Naive thymus-derived CD8-positive, alpha-beta T cell (primary cell): ENCODE measurements around the gene TFDP1. TPM values are rescaled to one million over a fixed set of nuclear protein-coding genes. Genes with fewer than 3 reads are reported as not detected.

Source experiments
- ATAC-seq, 2 donors: fragments of 150-1000 bp; cut with Tn5 transposase in 1 of 2; sonication (Bioruptor Pico), chemical (Tn5 transposase) in 1 of 2; 1 replicate in 1 of 2; 2 replicates in 1 of 2; pipeline ENCODE4 v1.10.0; 2021; ENCODE audit warnings: mild to moderate bottlenecking in 2 of 2, moderate library complexity in 2 of 2
- POLR2A ChIA-PET: fragments of 350-600 bp; sonication (Branson Sonifier 250); formaldehyde crosslinking; loops from one replicate; lab custom pipeline; 2021; ENCODE audit warnings: antibody characterized with exemption; lab: Charles Lee
- DNase-seq, 10 donors: peaks; one replicate each; pipeline versions ENCODE4 v3.0.0 to v3.0.0-alpha.2; 2020 to 2022
- H3K27ac Mint-ChIP-seq, 10 donors: one replicate each; pipeline ENCODE4 v1.8.0; 2020 to 2022; ENCODE audit warnings: mild to moderate bottlenecking in 10 of 10, mixed read lengths in 10 of 10, moderate library complexity in 4 of 10, inconsistent platforms in 1 of 10
- H3K27me3 Mint-ChIP-seq, 5 donors: one replicate each; pipeline ENCODE4 v1.8.0; 2021 to 2022; ENCODE audit warnings: mixed read lengths in 5 of 5
- H3K36me3 Mint-ChIP-seq, 3 donors: one replicate each; pipeline ENCODE4 v1.8.0; 2020 to 2022; ENCODE audit warnings: mixed read lengths in 3 of 3, mild to moderate bottlenecking in 2 of 3, inconsistent platforms in 1 of 3
- H3K4me1 Mint-ChIP-seq, 4 donors: one replicate each; pipeline ENCODE4 v1.8.0; 2021 to 2022; ENCODE audit warnings: mixed read lengths in 4 of 4
- H3K4me3 Mint-ChIP-seq, 10 donors: one replicate each; pipeline ENCODE4 v1.8.0; 2020 to 2022; ENCODE audit warnings: mild to moderate bottlenecking in 10 of 10, mixed read lengths in 10 of 10, moderate library complexity in 6 of 10, inconsistent platforms in 1 of 10
- H3K9me3 Mint-ChIP-seq, 9 donors: one replicate each; pipeline ENCODE4 v1.8.0; 2020 to 2022; ENCODE audit warnings: mixed read lengths in 9 of 9, mild to moderate bottlenecking in 3 of 9, inconsistent platforms in 1 of 9, moderate library complexity in 1 of 9
- polyA plus RNA-seq, 3 donors: library from polyadenylated mRNA; unstranded; fragments of 300-500 nt; fragmentation: Illumina TruSeq; gene quantifications; one replicate each; pipeline ENCODE4 v1.2.3, GENCODE V29; 2021
- total RNA-seq, 8 experiments: library from RNA in 2 of 8; stranded (reverse) in 2 of 8; gene quantifications; one replicate each; pipeline ENCODE4 v1.2.3 and lab custom pipeline; 2021 to 2026

The TFDP1 gene
- total and polyA plus RNA-seq, 5 experiments from 2014 or later: 17.1 to 61.9 (median 50.1) TPM

GRCh38 chr13:113628291-113629270 is 44.0 kb downstream of the TFDP1 start:
- peaks cover 0 to 2% (median 0%) of the 10 kb centered on the region in 9 donors for H3K9me3 Mint-ChIP-seq
- no peaks in the 10 kb centered on the region for H3K27me3 Mint-ChIP-seq
- peaks cover 9 to 36% (median 17%) of the 10 kb centered on the region in 4 donors for H3K4me1 Mint-ChIP-seq
- peak overlapping the region in 1 of 10 donors; percentile 20 for H3K4me3 Mint-ChIP-seq
- POLR2A ChIA-PET: no interaction called here
- peak in 1 of 10 donors; percentile 28 for DNase-seq
- no peak for ATAC-seq
- peaks cover 0 to 23% (median 20%) of the 10 kb centered on the region in 3 donors for H3K36me3 Mint-ChIP-seq
- peak overlapping the region in 4 of 10 donors; percentile 14 to 79 (median 64) for H3K27ac Mint-ChIP-seq

- Mint-ChIP-seq H3K4me3 (no peak overlapping the region), H3K9me3 (peaks cover 0 to 2% (median 0%) of the 10 kb centered on the region in 9 donors), H3K27ac (peak overlapping the region in 3 of 10 donors; percentile 7 to 79 (median 14)), H3K27me3 (no peaks in the 10 kb centered on the region), H3K36me3 (peaks cover 0 to 20% (median 18%) of the 10 kb centered on the region in 3 donors), H3K4me1 (peaks cover 21 to 45% (median 27%) of the 10 kb centered on the region in 4 donors)
- POLR2A ChIA-PET: interaction anchor here (0.7 kb wide), 1 partner anchor 650 kb away, joined by 3 read pairs; no protein-coding TSS in a partner anchor
- peak in 1 of 10 donors; percentile 57 for DNase-seq
- ATAC-seq: no peak
These were observed 45.3 kb downstream of the TFDP1 start for GRCh38 chr13:113629866-113630265.

- Mint-ChIP-seq H3K4me1 (peaks cover 24 to 50% (median 31%) of the 10 kb centered on the region in 4 donors), H3K4me3 (no peak overlapping the region), H3K27me3 (no peaks in the 10 kb centered on the region), H3K27ac (peak overlapping the region in 3 of 10 donors; percentile 28 to 79 (median 59)), H3K36me3 (peaks cover 0 to 20% (median 19%) of the 10 kb centered on the region in 3 donors), H3K9me3 (peaks cover 0 to 2% (median 0%) of the 10 kb centered on the region in 9 donors)
- ATAC-seq (no peak), DNase-seq (peak in 1 of 10 donors; percentile 22)
- POLR2A ChIA-PET: no interaction called here
These were observed 45.7 kb downstream of the TFDP1 start for GRCh38 chr13:113630296-113630695.

GRCh38 chr13:113630804-113631203 is 46.3 kb downstream of the TFDP1 start:
- POLR2A ChIA-PET: interaction anchor here (0.6 kb wide), 1 partner anchor 479 kb away, joined by 3 read pairs; no protein-coding TSS in a partner anchor
- H3K36me3 Mint-ChIP-seq: peaks cover 0 to 20% (median 19%) of the 10 kb centered on the region in 3 donors
- H3K9me3 Mint-ChIP-seq: peaks cover 0 to 2% (median 0%) of the 10 kb centered on the region in 9 donors
- no peak overlapping the region for H3K4me3 Mint-ChIP-seq
- peak in 1 of 10 donors; percentile 9 for DNase-seq
- peaks cover 24 to 53% (median 32%) of the 10 kb centered on the region in 4 donors for H3K4me1 Mint-ChIP-seq
- H3K27me3 Mint-ChIP-seq: no peaks in the 10 kb centered on the region
- no peak for ATAC-seq
- H3K27ac Mint-ChIP-seq: peak overlapping the region in 4 of 10 donors; percentile 56 to 82 (median 69)

GRCh38 chr13:113631341-113632095 is 47.0 kb downstream of the TFDP1 start:
- Mint-ChIP-seq H3K4me3 (no peak overlapping the region), H3K27ac (peak overlapping the region in 7 of 10 donors; percentile 4 to 87 (median 73)), H3K4me1 (peaks cover 24 to 60% (median 32%) of the 10 kb centered on the region in 4 donors), H3K9me3 (peaks cover 0 to 2% (median 0%) of the 10 kb centered on the region in 9 donors), H3K27me3 (no peaks in the 10 kb centered on the region), H3K36me3 (peaks cover 0 to 22% (median 22%) of the 10 kb centered on the region in 3 donors)
- no peak for ATAC-seq
- DNase-seq: peak in 1 of 10 donors; percentile 34
- POLR2A ChIA-PET: interaction anchor here (0.6 kb wide), 1 partner anchor 479 kb away, joined by 3 read pairs; no protein-coding TSS in a partner anchor

- peaks cover 0 to 25% (median 25%) of the 10 kb centered on the region in 3 donors for H3K36me3 Mint-ChIP-seq
- DNase-seq (peak in 2 of 10 donors; percentile 25 to 60), ATAC-seq (no peak)
- H3K27me3 Mint-ChIP-seq: no peaks in the 10 kb centered on the region
- peaks cover 0 to 2% (median 0%) of the 10 kb centered on the region in 9 donors for H3K9me3 Mint-ChIP-seq
- peak overlapping the region in 9 of 10 donors; percentile 11 to 96 (median 90) for H3K27ac Mint-ChIP-seq
- POLR2A ChIA-PET: no interaction called here
- peaks cover 22 to 67% (median 32%) of the 10 kb centered on the region in 4 donors for H3K4me1 Mint-ChIP-seq
- peak overlapping the region; percentile 44 to 82 (median 66) for H3K4me3 Mint-ChIP-seq
These were observed 48.3 kb downstream of the TFDP1 start for GRCh38 chr13:113632706-113633484.

- Mint-ChIP-seq H3K36me3 (peaks cover 0 to 27% (median 27%) of the 10 kb centered on the region in 3 donors), H3K27ac (peak overlapping the region in 9 of 10 donors; percentile 81 to 97 (median 90)), H3K4me3 (peak overlapping the region in 8 of 10 donors; percentile 21 to 87 (median 68)), H3K4me1 (peaks cover 22 to 67% (median 31%) of the 10 kb centered on the region in 4 donors), H3K27me3 (no peaks in the 10 kb centered on the region), H3K9me3 (no peaks in the 10 kb centered on the region)
- POLR2A ChIA-PET: no interaction called here
- no peak for ATAC-seq
- DNase-seq: peak in 1 of 10 donors; percentile 61
These were observed 48.9 kb downstream of the TFDP1 start for GRCh38 chr13:113633485-113633873.

- Mint-ChIP-seq H3K4me3 (peak overlapping the region; percentile 21 to 87 (median 63)), H3K27me3 (no peaks in the 10 kb centered on the region), H3K27ac (peak overlapping the region; percentile 67 to 97 (median 90)), H3K36me3 (peaks cover 0 to 32% (median 30%) of the 10 kb centered on the region in 3 donors), H3K4me1 (peaks cover 20 to 62% (median 28%) of the 10 kb centered on the region in 4 donors), H3K9me3 (no peaks in the 10 kb centered on the region)
- peak; percentile 92 to 96 for ATAC-seq
- peak in 5 of 10 donors; percentile 31 to 86 (median 64) for DNase-seq
- POLR2A ChIA-PET: interaction anchor here (1.0 kb wide), 1 partner anchor 15 kb away, joined by 3 read pairs; no protein-coding TSS in a partner anchor
These were observed 49.9 kb downstream of the TFDP1 start for GRCh38 chr13:113634279-113635047.

- H3K36me3 Mint-ChIP-seq: peaks cover 0 to 38% (median 32%) of the 10 kb centered on the region in 3 donors
- POLR2A ChIA-PET: interaction anchor here (1.0 kb wide), 1 partner anchor 15 kb away, joined by 3 read pairs; no protein-coding TSS in a partner anchor
- peak overlapping the region; percentile 67 to 97 (median 90) for H3K27ac Mint-ChIP-seq
- H3K9me3 Mint-ChIP-seq: no peaks in the 10 kb centered on the region
- H3K4me1 Mint-ChIP-seq: peaks cover 20 to 60% (median 28%) of the 10 kb centered on the region in 4 donors
- no peaks in the 10 kb centered on the region for H3K27me3 Mint-ChIP-seq
- DNase-seq (no peak), ATAC-seq (no peak)
- H3K4me3 Mint-ChIP-seq: peak overlapping the region in 9 of 10 donors; percentile 21 to 87 (median 65)
These were observed 50.5 kb downstream of the TFDP1 start for GRCh38 chr13:113635048-113635420.

GRCh38 chr13:113635709-113636108 is 51.2 kb downstream of the TFDP1 start:
- no peak for ATAC-seq
- peak overlapping the region; percentile 29 to 87 (median 66) for H3K27ac Mint-ChIP-seq
- POLR2A ChIA-PET: no interaction called here
- peak in 1 of 10 donors; percentile 16 for DNase-seq
- H3K9me3 Mint-ChIP-seq: no peaks in the 10 kb centered on the region
- peaks cover 20 to 54% (median 28%) of the 10 kb centered on the region in 4 donors for H3K4me1 Mint-ChIP-seq
- peaks cover 0 to 44% (median 33%) of the 10 kb centered on the region in 3 donors for H3K36me3 Mint-ChIP-seq
- peak overlapping the region in 1 of 10 donors; percentile 20 for H3K4me3 Mint-ChIP-seq
- no peaks in the 10 kb centered on the region for H3K27me3 Mint-ChIP-seq
